ENCODE measurements around the gene TRAPPC10. TPM values are rescaled to one million over a fixed set of nuclear protein-coding genes. Genes with fewer than 3 reads are reported as not detected.

The TRAPPC10 gene
- total and polyA plus RNA-seq, 7 donors: 8.4 to 27.3 (median 19.6) TPM

DNA sequence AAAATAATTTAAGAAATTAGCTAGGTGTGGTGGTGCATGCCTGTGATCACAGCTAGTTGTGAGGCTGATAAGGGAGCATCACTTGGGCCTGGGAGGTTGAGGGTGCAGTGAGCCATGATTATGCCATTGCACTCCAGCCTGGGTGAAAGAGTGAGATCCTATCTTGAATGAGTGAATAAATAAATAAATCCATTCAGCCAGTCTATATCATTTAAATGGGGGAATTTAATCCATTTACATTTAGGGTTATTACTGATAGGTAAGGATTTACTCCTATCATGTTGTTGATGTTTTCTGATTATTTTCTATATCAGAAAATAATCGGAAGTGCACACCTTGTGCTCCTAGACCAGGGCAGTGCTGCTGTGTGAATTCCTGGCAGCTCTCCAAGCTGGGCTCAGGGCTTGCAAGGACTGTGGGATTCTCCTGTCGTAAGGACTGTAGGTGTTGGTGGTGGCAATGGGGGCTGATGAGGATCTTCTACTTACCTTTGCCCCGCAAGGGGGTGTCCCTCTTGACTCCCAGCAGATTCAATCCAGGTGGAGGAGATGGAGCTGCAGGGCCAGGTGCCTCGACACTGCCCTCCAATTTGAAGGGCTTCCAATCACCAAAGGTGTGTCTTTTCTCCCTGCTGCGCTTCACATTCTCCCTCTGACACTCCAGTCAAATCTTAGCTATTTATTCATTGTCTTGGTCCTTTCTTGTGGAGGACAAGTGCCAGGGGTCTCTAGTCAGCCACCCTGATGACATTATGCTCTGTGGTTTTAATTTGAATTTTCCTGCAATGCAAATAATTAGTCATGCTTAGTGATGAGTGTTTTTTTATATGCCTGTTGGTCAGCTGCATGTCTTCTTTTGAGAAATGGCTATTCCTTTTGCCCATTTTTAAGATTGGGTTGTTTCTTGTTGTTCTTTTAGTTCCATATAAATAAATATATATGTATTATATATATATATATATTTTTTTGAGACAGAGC, 14.1 kb upstream of the TRAPPC10 start:
- DNase-seq: no peak
- WGBS, 2 donors: 87 to 91% methylated on average over 5 of the region's 5 CpGs
- intact Hi-C loops (cut with DNase I): no loop called here

DNA sequence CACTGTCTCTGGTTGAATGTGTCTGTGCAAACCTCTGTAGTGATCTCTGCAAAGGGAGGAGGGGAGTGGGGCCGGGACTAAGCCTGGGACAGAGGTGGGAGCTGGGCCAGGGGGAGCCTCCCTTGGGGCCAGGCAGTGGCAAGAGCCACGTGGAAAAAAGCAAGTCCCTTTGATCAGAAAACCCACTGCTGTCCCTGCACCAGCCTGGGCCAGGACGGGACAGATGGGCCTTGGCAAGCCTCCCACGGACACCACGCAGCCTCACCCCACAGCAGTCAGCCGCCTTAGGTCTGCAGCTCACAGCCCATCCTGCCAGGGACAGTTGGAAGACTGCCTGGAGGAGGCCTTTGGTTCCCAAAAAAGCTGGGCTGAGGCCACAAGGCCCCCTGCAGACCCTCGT, 11.7 kb upstream of the TRAPPC10 start:
- TF ChIP-seq, protein P1, sequence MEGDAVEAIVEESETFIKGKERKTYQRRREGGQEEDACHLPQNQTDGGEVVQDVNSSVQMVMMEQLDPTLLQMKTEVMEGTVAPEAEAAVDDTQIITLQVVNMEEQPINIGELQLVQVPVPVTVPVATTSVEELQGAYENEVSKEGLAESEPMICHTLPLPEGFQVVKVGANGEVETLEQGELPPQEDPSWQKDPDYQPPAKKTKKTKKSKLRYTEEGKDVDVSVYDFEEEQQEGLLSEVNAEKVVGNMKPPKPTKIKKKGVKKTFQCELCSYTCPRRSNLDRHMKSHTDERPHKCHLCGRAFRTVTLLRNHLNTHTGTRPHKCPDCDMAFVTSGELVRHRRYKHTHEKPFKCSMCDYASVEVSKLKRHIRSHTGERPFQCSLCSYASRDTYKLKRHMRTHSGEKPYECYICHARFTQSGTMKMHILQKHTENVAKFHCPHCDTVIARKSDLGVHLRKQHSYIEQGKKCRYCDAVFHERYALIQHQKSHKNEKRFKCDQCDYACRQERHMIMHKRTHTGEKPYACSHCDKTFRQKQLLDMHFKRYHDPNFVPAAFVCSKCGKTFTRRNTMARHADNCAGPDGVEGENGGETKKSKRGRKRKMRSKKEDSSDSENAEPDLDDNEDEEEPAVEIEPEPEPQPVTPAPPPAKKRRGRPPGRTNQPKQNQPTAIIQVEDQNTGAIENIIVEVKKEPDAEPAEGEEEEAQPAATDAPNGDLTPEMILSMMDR (IDR thresholded peaks at IDR 0.05): no peak
- TF ChIP-seq POLR2AphosphoS5 (IDR thresholded peaks at IDR 0.05): no peak
- TF ChIP-seq POLR2A (IDR thresholded peaks at IDR 0.05): no peak
- no peak for TF ChIP-seq EP300 (IDR thresholded peaks at IDR 0.05)
- intact Hi-C loops (cut with DNase I): no loop called here
- Histone ChIP-seq H3K36me3 (no peaks in the 10 kb centered on the region), H3K27me3 (no peaks in the 10 kb centered on the region), H3K4me3 (no peak overlapping the region), H3K4me1 (peaks cover 0 to 2% (median under 1%) of the 10 kb centered on the region in 4 donors), H3K27ac (no peak overlapping the region), H3K9me3 (no peaks in the 10 kb centered on the region)
- 63 to 68% methylated on average over 7 of the region's 7 CpGs for WGBS, 2 donors
- DNase-seq: no peak

More for the DNA sequence above, 14.1 kb upstream of the TRAPPC10 start:
- Histone ChIP-seq H3K27me3 (no peaks in the 10 kb centered on the region), H3K9me3 (no peaks in the 10 kb centered on the region), H3K4me1 (no peaks in the 10 kb centered on the region), H3K36me3 (no peaks in the 10 kb centered on the region), H3K4me3 (no peak overlapping the region), H3K27ac (no peak overlapping the region)
- TF ChIP-seq POLR2AphosphoS5 (IDR thresholded peaks at IDR 0.05) (no peak), POLR2A (IDR thresholded peaks at IDR 0.05) (no peak), EP300 (IDR thresholded peaks at IDR 0.05) (no peak)
- TF ChIP-seq, protein P1 (IDR thresholded peaks at IDR 0.05): no peak

GRCh38 chr21:44002511-44002910, 9.6 kb upstream of the TRAPPC10 start:
- 92% methylated on average over 10 of the region's 10 CpGs for WGBS, 2 donors

GRCh38 chr21:44003307-44003966, 8.7 kb upstream of the TRAPPC10 start:
- Histone ChIP-seq H3K27ac (no peak overlapping the region), H3K27me3 (no peaks in the 10 kb centered on the region), H3K4me1 (peaks cover 0 to 22% (median 16%) of the 10 kb centered on the region in 4 donors), H3K36me3 (no peaks in the 10 kb centered on the region), H3K9me3 (no peaks in the 10 kb centered on the region), H3K4me3 (no peak overlapping the region)
- 83 to 91% methylated on average over 5 of the region's 5 CpGs for WGBS, 2 donors
- DNase-seq: no peak
- TF ChIP-seq, protein P1 (IDR thresholded peaks at IDR 0.05): no peak
- no peak for TF ChIP-seq POLR2A (IDR thresholded peaks at IDR 0.05)
- TF ChIP-seq EP300 (IDR thresholded peaks at IDR 0.05): no peak
- TF ChIP-seq POLR2AphosphoS5 (IDR thresholded peaks at IDR 0.05): no peak
- intact Hi-C loops (cut with DNase I): no loop called here

More at GRCh38 chr21:44002511-44002910, 9.6 kb upstream of the TRAPPC10 start:
- no peak overlapping the region for H3K4me3 ChIP-seq
- TF ChIP-seq POLR2AphosphoS5 (IDR thresholded peaks at IDR 0.05) (no peak), POLR2A (IDR thresholded peaks at IDR 0.05) (no peak), EP300 (IDR thresholded peaks at IDR 0.05) (no peak)
- TF ChIP-seq, protein P1 (IDR thresholded peaks at IDR 0.05): no peak
- H3K36me3 ChIP-seq: no peaks in the 10 kb centered on the region
- no peak for DNase-seq
- H3K27ac ChIP-seq: no peak overlapping the region
- no peaks in the 10 kb centered on the region for H3K27me3 ChIP-seq
- intact Hi-C loops (cut with DNase I): no loop called here
- H3K4me1 ChIP-seq: peaks cover 0 to 22% (median 16%) of the 10 kb centered on the region in 4 donors
- H3K9me3 ChIP-seq: no peaks in the 10 kb centered on the region
